Keratinocyte (primary cell): ENCODE results near the gene FASTKD2. TPM values are rescaled to one million over a fixed set of nuclear protein-coding genes. Genes with fewer than 3 reads are reported as not detected.

Experiments
- DNase-seq: peaks from one replicate; pipeline ENCODE4 v3.0.0-alpha.2; 2011; ENCODE audit warnings: low read depth, missing footprints, low spot score
- FAIRE-seq: peaks from 2 replicates; lab custom pipeline; 2011; peaks lifted over from hg19 to GRCh38; lab: Jason Lieb, UNC
- H2AFZ ChIP-seq: 2 replicates; pipeline ENCODE4 v1.6.0; 2012; ENCODE audit warnings: low read length, control low read depth, inconsistent platforms; ENCODE audit not compliant: control insufficient read depth
- H3K27ac ChIP-seq: 2 replicates; pipeline ENCODE4 v1.5.1; 2011; ENCODE audit warnings: low read length; ENCODE audit not compliant: control insufficient read depth, insufficient read depth
- H3K27me3 ChIP-seq: 3 replicates; pipeline ENCODE4 v1.6.0; 2011; ENCODE audit warnings: low read length; ENCODE audit not compliant: control insufficient read depth, insufficient read depth; ENCODE audit errors: extremely low read depth
- H3K36me3 ChIP-seq, 2 experiments: 2 replicates in 1 of 2; 3 replicates in 1 of 2; pipeline ENCODE4 v1.5.1; 2011; ENCODE audit warnings: low read length in 2 of 2, mild to moderate bottlenecking in 1 of 2; ENCODE audit not compliant: control insufficient read depth in 2 of 2, insufficient read depth in 2 of 2; ENCODE audit errors: extremely low read depth in 1 of 2
- H3K4me1 ChIP-seq: 3 replicates; pipeline ENCODE4 v1.5.1; 2011; ENCODE audit warnings: low read length; ENCODE audit not compliant: control insufficient read depth, insufficient read depth; ENCODE audit errors: extremely low read depth
- H3K4me2 ChIP-seq: 3 replicates; pipeline ENCODE4 v1.6.0; 2011; ENCODE audit warnings: low read depth, low read length; ENCODE audit not compliant: control insufficient read depth, insufficient read depth; ENCODE audit errors: extremely low read depth
- H3K4me3 ChIP-seq, 3 experiments: fragments of 200-600 bp in 1 of 3; sonication (generic) in 1 of 3; 2 replicates in 2 of 3; 3 replicates in 1 of 3; pipeline ENCODE4 v1.5.1; 2011 to 2016; ENCODE audit warnings: low read length in 3 of 3, mild to moderate bottlenecking in 3 of 3, control low read depth in 2 of 3, inconsistent platforms in 1 of 3, low read depth in 1 of 3, mixed read lengths in 1 of 3, mixed run types in 1 of 3, moderate library complexity in 1 of 3; ENCODE audit not compliant: control insufficient read depth in 2 of 3, insufficient read depth in 2 of 3; ENCODE audit errors: extremely low read depth in 1 of 3
- H3K79me2 ChIP-seq: 2 replicates; pipeline ENCODE4 v1.6.0; 2012; ENCODE audit warnings: low read length; ENCODE audit not compliant: control insufficient read depth, insufficient read depth
- H3K9ac ChIP-seq: 3 replicates; pipeline ENCODE4 v1.6.0; 2011; ENCODE audit warnings: low read length; ENCODE audit not compliant: control insufficient read depth, insufficient read depth; ENCODE audit errors: extremely low read depth
- H3K9me1 ChIP-seq: 3 replicates; pipeline ENCODE4 v1.6.0; 2011; ENCODE audit warnings: low read length; ENCODE audit not compliant: control insufficient read depth, insufficient read depth; ENCODE audit errors: extremely low read depth
- H3K9me3 ChIP-seq: 2 replicates; pipeline ENCODE4 v1.5.1; 2012; ENCODE audit warnings: low read depth, low read length; ENCODE audit not compliant: control insufficient read depth
- H4K20me1 ChIP-seq: 3 replicates; pipeline ENCODE4 v1.6.0; 2011; ENCODE audit warnings: low read length; ENCODE audit not compliant: control insufficient read depth, insufficient read depth; ENCODE audit errors: extremely low read depth
- EZH2 ChIP-seq: IDR thresholded peaks from one replicate; pipeline ENCODE4 v1.6.1; 2012; ENCODE audit warnings: inconsistent platforms, mild to moderate bottlenecking, low read length, moderate library complexity
- dilution Hi-C: fragments of 300-500 bp; cut with MboI; formaldehyde crosslinking; loops from one replicate; pipeline ENCODE4 v1.7.0; 2020; ENCODE audit warnings: low sequenced_read_pairs; ENCODE audit not compliant: extremely low pct_ligation_motif_present
- polyA plus RNA-seq, 5 experiments: library from polyadenylated mRNA; depleted of rRNA in 3 of 5; stranded (reverse) in 3 of 5; stranded (forward) in 1 of 5; unstranded in 1 of 5; fragments of >200 nt; gene quantifications; 1 replicate in 1 of 5; 2 replicates in 3 of 5; 3 replicates in 1 of 5; pipeline versions ENCODE4 v1.2.1 to v1.2.3, GENCODE V29; 2011 to 2012; ENCODE audit warnings: missing spikeins in 2 of 5, low read depth in 1 of 5, low replicate concordance in 1 of 5
- TF ChIP-seq, protein P1 (sequence below), 3 experiments: IDR thresholded peaks in 1 of 3; conservative IDR thresholded peaks in 1 of 3; optimal IDR thresholded peaks in 1 of 3; 2 replicates in 2 of 3; 3 replicates in 1 of 3; pipeline versions ENCODE3 to v1.5.1; 2011; ENCODE audit warnings: low read length in 3 of 3, mild to moderate bottlenecking in 3 of 3, moderate library complexity in 2 of 3, control low read depth in 1 of 3, inconsistent platforms in 1 of 3; ENCODE audit not compliant: insufficient read depth in 2 of 3; ENCODE audit errors: extremely low read depth in 1 of 3

The FASTKD2 gene
- polyA plus RNA-seq, 1 donor (not counting 4 experiments of a cell fraction or from before 2014, with no cell fraction given): 51.1 TPM

DNA sequence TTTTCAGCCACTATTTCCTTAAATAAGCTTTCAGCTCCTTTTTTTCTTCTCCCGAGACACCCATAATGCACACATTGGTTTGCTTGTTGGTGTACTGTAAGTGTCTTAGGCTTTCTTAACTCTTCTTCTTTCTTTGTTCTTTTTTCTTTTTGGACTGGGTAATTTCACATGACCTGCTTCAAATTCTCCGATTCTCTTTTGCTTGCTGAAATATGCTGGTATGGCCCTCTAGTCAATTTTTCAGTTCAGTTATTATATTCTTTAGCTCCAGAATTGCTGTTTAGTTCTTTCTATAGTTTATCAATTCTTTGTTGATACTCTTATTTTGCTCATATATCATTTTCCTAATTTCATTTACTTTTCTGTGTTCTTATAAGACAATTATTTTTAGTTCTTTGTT is 15.3 kb downstream of the FASTKD2 start:
- no peak overlapping the region for H3K4me3 ChIP-seq
- H4K20me1 ChIP-seq: peaks cover 3% of the 10 kb centered on the region
- peaks cover 2% of the 10 kb centered on the region for H3K9me3 ChIP-seq
- TF ChIP-seq EZH2: no peak
- TF ChIP-seq, protein P1, sequence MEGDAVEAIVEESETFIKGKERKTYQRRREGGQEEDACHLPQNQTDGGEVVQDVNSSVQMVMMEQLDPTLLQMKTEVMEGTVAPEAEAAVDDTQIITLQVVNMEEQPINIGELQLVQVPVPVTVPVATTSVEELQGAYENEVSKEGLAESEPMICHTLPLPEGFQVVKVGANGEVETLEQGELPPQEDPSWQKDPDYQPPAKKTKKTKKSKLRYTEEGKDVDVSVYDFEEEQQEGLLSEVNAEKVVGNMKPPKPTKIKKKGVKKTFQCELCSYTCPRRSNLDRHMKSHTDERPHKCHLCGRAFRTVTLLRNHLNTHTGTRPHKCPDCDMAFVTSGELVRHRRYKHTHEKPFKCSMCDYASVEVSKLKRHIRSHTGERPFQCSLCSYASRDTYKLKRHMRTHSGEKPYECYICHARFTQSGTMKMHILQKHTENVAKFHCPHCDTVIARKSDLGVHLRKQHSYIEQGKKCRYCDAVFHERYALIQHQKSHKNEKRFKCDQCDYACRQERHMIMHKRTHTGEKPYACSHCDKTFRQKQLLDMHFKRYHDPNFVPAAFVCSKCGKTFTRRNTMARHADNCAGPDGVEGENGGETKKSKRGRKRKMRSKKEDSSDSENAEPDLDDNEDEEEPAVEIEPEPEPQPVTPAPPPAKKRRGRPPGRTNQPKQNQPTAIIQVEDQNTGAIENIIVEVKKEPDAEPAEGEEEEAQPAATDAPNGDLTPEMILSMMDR (optimal IDR thresholded peaks at IDR 0.05 in 1 of 3, IDR thresholded peaks at IDR 0.05 in 1 of 3, conservative IDR thresholded peaks at IDR 0.05 in 1 of 3; ENCODE audit: extremely low read depth in 1 of 3, insufficient read depth in 2 of 3, low read length in 3 of 3): no peak
- no peak overlapping the region for H3K4me2 ChIP-seq
- no peak overlapping the region for H2AFZ ChIP-seq
- dilution Hi-C loops: no loop called here
- peaks cover 27% of the 10 kb centered on the region for H3K79me2 ChIP-seq
- H3K27me3 ChIP-seq: no peaks in the 10 kb centered on the region
- no peaks in the 10 kb centered on the region for H3K4me1 ChIP-seq
- H3K9me1 ChIP-seq: no peaks in the 10 kb centered on the region
- FAIRE-seq (no peak), DNase-seq (no peak)
- no peak overlapping the region for H3K9ac ChIP-seq
- H3K36me3 ChIP-seq: peaks cover 8 to 13% of the 10 kb centered on the region in 2 experiments
- H3K27ac ChIP-seq: no peak overlapping the region

GRCh38 chr2:206783718-206784117 is 18.3 kb downstream of the FASTKD2 start:
- Histone ChIP-seq H3K27me3 (no peaks in the 10 kb centered on the region), H3K4me2 (no peak overlapping the region), H3K27ac (no peak overlapping the region), H3K9ac (no peak overlapping the region), H4K20me1 (peaks cover 3% of the 10 kb centered on the region), H3K9me3 (no peaks in the 10 kb centered on the region), H2AFZ (no peak overlapping the region), H3K9me1 (no peaks in the 10 kb centered on the region), H3K4me3 (no peak overlapping the region), H3K36me3 (peaks cover 19 to 24% of the 10 kb centered on the region in 2 experiments), H3K79me2 (peaks cover 8% of the 10 kb centered on the region), H3K4me1 (no peaks in the 10 kb centered on the region)
- dilution Hi-C loops: no loop called here
- TF ChIP-seq, protein P1 (optimal IDR thresholded peaks at IDR 0.05 in 1 of 3, IDR thresholded peaks at IDR 0.05 in 1 of 3, conservative IDR thresholded peaks at IDR 0.05 in 1 of 3; ENCODE audit: extremely low read depth in 1 of 3, insufficient read depth in 2 of 3, low read length in 3 of 3): peak; percentile 55 to 66 (median 62)
- TF ChIP-seq EZH2: no peak
- FAIRE-seq (no peak), DNase-seq (no peak)
